GM23248 (cell line): ENCODE measurements around the gene TSPAN4.

Experiments used
- EZH2 ChIP-seq: fragments of 200-600 bp; sonication (generic); IDR thresholded peaks from 2 replicates; pipeline ENCODE4 v1.6.1; 2018; ENCODE audit warnings: antibody characterized with exemption, mild to moderate bottlenecking; ENCODE audit not compliant: insufficient read depth, poor library complexity, severe bottlenecking
- EZH2phosphoT487 ChIP-seq: fragments of 200-600 bp; sonication (generic); IDR thresholded peaks from 2 replicates; pipeline ENCODE4 v1.6.1; 2018; ENCODE audit warnings: antibody characterized with exemption, moderate library complexity, mild to moderate bottlenecking, low read depth; ENCODE audit not compliant: insufficient read depth

DNA sequence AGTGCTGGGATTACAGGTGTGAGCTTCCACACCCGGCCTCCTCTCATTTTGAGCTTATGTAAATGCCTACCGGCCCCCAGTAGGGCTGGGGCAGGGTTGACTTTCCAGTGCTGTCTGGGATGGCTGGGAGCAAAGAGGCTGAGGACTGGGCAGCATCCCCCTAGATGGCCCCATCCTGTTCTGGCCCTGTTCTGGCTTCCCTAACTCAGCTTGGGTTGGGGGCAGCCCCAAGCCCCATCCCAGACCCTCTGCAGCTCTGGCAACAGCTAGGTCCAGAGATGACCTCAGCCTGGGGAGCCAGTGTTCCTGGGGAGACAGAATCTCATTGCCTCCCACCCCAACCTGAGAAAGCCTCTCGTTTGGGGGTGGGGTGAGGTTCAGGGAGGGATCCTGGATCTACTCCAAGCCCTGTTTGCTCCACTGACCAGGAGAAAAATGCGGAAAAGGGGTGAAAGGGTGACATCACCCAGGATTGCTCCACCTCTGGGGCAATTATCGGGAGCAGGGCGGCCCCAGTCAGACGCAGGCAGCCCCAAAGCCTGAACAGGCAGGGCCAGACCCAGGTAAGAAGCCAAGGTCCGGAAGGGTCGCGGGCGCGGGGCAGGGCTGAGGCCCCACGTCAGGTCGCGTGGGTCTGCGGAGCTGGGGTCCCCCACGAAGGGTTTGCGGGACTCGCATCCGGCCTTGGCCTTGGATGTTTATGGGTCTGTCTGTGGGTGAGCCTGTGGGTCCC, 24.1 kb upstream of the TSPAN4 start, which contains the start of gene PNPLA2:
- TF ChIP-seq EZH2, result no peak
- TF ChIP-seq EZH2phosphoT487, result no peak
